Neural cell (in vitro differentiated cells): ENCODE measurements around the gene VAT1L. TPM values are rescaled to one million over a fixed set of nuclear protein-coding genes. Genes with fewer than 3 reads are reported as not detected.

Experiments used
- H2AFZ ChIP-seq: fragments of 200-600, 300-800 bp; sonication (generic), shearing (Covaris generic); 2 replicates; pipeline ENCODE4 v1.6.0; 2014; ENCODE audit warnings: low read depth, mild to moderate bottlenecking, antibody characterized with exemption, low read length, moderate library complexity
- H3F3A ChIP-seq: fragments of 200-600 bp; shearing (Covaris generic); 2 replicates; pipeline ENCODE4 v1.6.1; 2016; ENCODE audit warnings: mild to moderate bottlenecking, moderate library complexity, mixed read lengths, antibody characterized with exemption, low read length; ENCODE audit not compliant: insufficient read depth, poor library complexity, severe bottlenecking
- H3K27ac ChIP-seq: fragments of 200-600, 300-800 bp; sonication (generic), shearing (Covaris generic); 2 replicates; pipeline ENCODE4 v1.5.1; 2014; ENCODE audit warnings: mild to moderate bottlenecking, low read length, moderate library complexity
- H3K27me3 ChIP-seq: fragments of 300-800, 200-600 bp; sonication (generic), shearing (Covaris generic); 2 replicates; pipeline ENCODE4 v1.6.0; 2014; ENCODE audit warnings: mild to moderate bottlenecking, low read depth, low read length, moderate library complexity; ENCODE audit not compliant: insufficient read depth
- H3K36me3 ChIP-seq: fragments of 300-800, 200-600 bp; sonication (generic), shearing (Covaris generic); 2 replicates; pipeline ENCODE4 v1.5.1; 2014; ENCODE audit warnings: mild to moderate bottlenecking, antibody characterized with exemption, low read length, moderate library complexity; ENCODE audit not compliant: insufficient read depth
- H3K4me2 ChIP-seq: fragments of 300-800, 200-600 bp; sonication (generic), shearing (Covaris generic); 2 replicates; pipeline ENCODE4 v1.6.0; 2014; ENCODE audit warnings: mild to moderate bottlenecking, low read length
- H3K4me3 ChIP-seq: fragments of 300-800, 200-600 bp; sonication (generic), shearing (Covaris generic); 2 replicates; pipeline ENCODE4 v1.5.1; 2014; ENCODE audit warnings: mild to moderate bottlenecking, low read length, moderate library complexity
- H3K79me2 ChIP-seq: fragments of 200-600 bp; shearing (Covaris generic); replicated peaks from 2 replicates; pipeline ENCODE4 v1.6.0; 2014; ENCODE audit warnings: mild to moderate bottlenecking, low read length, moderate library complexity; ENCODE audit not compliant: insufficient read depth
- H3K9ac ChIP-seq: fragments of 300-800, 200-600 bp; sonication (generic), shearing (Covaris generic); 2 replicates; pipeline ENCODE4 v1.6.1; 2016; ENCODE audit warnings: mild to moderate bottlenecking, low read length, mixed read lengths
- H3K9me2 ChIP-seq: fragments of 200-600 bp; shearing (Covaris generic); 2 replicates; pipeline ENCODE4 v1.6.1; 2016; ENCODE audit warnings: mild to moderate bottlenecking, low read length, mixed read lengths; ENCODE audit not compliant: insufficient read depth
- H3K9me3 ChIP-seq: fragments of 200-600, 300-800 bp; sonication (generic), shearing (Covaris generic); 2 replicates; pipeline ENCODE4 v1.6.1; 2016; ENCODE audit warnings: mild to moderate bottlenecking, mixed run types, low read length, moderate library complexity, mixed read lengths
- H4K20me1 ChIP-seq: fragments of 200-600 bp; shearing (Covaris generic); 2 replicates; pipeline ENCODE4 v1.6.1; 2016; ENCODE audit warnings: mild to moderate bottlenecking, mixed run types; ENCODE audit not compliant: insufficient read depth
- EP300 ChIP-seq: fragments of 450-650 bp; conservative IDR thresholded peaks from 2 replicates; pipeline ENCODE4 v1.6.1; 2014; ENCODE audit warnings: antibody characterized with exemption, mild to moderate bottlenecking, moderate library complexity; ENCODE audit not compliant: poor library complexity, severe bottlenecking
- EZH2 ChIP-seq: fragments of 200-600, 300-800 bp; shearing (Covaris generic), sonication (generic); IDR thresholded peaks from 2 replicates; pipeline ENCODE4 v1.6.1; 2014; ENCODE audit warnings: antibody characterized with exemption, low read length, borderline replicate concordance, mild to moderate bottlenecking; ENCODE audit not compliant: insufficient read depth, poor library complexity, severe bottlenecking
- MXI1 ChIP-seq: fragments of 450-650 bp; conservative IDR thresholded peaks from 2 replicates; pipeline ENCODE4 v1.6.1; 2014; ENCODE audit warnings: antibody characterized with exemption, mild to moderate bottlenecking; ENCODE audit not compliant: poor library complexity, severe bottlenecking
- POLR2AphosphoS5 ChIP-seq: IDR thresholded peaks from 2 replicates; pipeline ENCODE4 v1.6.1; 2012
- RAD21 ChIP-seq: fragments of 450-650 bp; conservative IDR thresholded peaks from 2 replicates; pipeline ENCODE4 v1.6.1; 2014; ENCODE audit warnings: antibody characterized with exemption, mild to moderate bottlenecking, moderate library complexity
- REST ChIP-seq: IDR thresholded peaks from 2 replicates; pipeline ENCODE4 v1.6.1; 2012; ENCODE audit warnings: borderline replicate concordance
- SMC3 ChIP-seq: fragments of 450-650 bp; conservative IDR thresholded peaks from 2 replicates; pipeline ENCODE4 v1.6.1; 2014; ENCODE audit warnings: antibody characterized with exemption, mild to moderate bottlenecking, moderate library complexity; ENCODE audit not compliant: poor library complexity
- TAF1 ChIP-seq: IDR thresholded peaks from 2 replicates; pipeline ENCODE4 v1.6.1; 2012; ENCODE audit warnings: low read depth
- polyA plus RNA-seq: library from polyadenylated mRNA; depleted of rRNA; stranded (reverse); fragments of >200 nt; gene quantifications from 2 replicates; pipeline ENCODE4 v1.2.3, GENCODE V29; 2014
- TF ChIP-seq, protein P1 (sequence below): fragments of 450-650 bp; IDR thresholded peaks from 2 replicates; pipeline ENCODE4 v1.5.1; 2014; ENCODE audit warnings: antibody characterized with exemption, mild to moderate bottlenecking, moderate library complexity; ENCODE audit not compliant: poor library complexity, severe bottlenecking

The VAT1L gene
- polyA plus RNA-seq, 1 donor from 2014 or later, result 54.5 TPM

GRCh38 chr16:77863250-77863649 lies 74.9 kb downstream of the VAT1L start:
- Histone ChIP-seq H3K36me3 (no peaks in the 10 kb centered on the region), H3K9me2 (no peaks in the 10 kb centered on the region), H3K4me3 (no peak overlapping the region), H2AFZ (no peak overlapping the region), H3K9me3 (no peaks in the 10 kb centered on the region), H3K27me3 (no peaks in the 10 kb centered on the region), H4K20me1 (no peaks in the 10 kb centered on the region), H3K79me2 (no peaks in the 10 kb centered on the region), H3K27ac (no peak overlapping the region), H3F3A (no peaks in the 10 kb centered on the region), H3K4me2 (no peak overlapping the region), H3K9ac (no peak overlapping the region)
- TF ChIP-seq, protein P1, sequence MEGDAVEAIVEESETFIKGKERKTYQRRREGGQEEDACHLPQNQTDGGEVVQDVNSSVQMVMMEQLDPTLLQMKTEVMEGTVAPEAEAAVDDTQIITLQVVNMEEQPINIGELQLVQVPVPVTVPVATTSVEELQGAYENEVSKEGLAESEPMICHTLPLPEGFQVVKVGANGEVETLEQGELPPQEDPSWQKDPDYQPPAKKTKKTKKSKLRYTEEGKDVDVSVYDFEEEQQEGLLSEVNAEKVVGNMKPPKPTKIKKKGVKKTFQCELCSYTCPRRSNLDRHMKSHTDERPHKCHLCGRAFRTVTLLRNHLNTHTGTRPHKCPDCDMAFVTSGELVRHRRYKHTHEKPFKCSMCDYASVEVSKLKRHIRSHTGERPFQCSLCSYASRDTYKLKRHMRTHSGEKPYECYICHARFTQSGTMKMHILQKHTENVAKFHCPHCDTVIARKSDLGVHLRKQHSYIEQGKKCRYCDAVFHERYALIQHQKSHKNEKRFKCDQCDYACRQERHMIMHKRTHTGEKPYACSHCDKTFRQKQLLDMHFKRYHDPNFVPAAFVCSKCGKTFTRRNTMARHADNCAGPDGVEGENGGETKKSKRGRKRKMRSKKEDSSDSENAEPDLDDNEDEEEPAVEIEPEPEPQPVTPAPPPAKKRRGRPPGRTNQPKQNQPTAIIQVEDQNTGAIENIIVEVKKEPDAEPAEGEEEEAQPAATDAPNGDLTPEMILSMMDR, result no peak
- no peak for TF ChIP-seq MXI1
- no peak for TF ChIP-seq TAF1
- no peak for TF ChIP-seq EP300
- TF ChIP-seq EZH2, result no peak
- no peak for TF ChIP-seq REST
- TF ChIP-seq POLR2AphosphoS5, result no peak

- no peak overlapping the region for H3K9ac ChIP-seq
- H3K9me2 ChIP-seq, result no peaks in the 10 kb centered on the region
- H3K9me3 ChIP-seq, result no peaks in the 10 kb centered on the region
- no peaks in the 10 kb centered on the region for H3K79me2 ChIP-seq
- no peaks in the 10 kb centered on the region for H3F3A ChIP-seq
- H3K27me3 ChIP-seq, result no peaks in the 10 kb centered on the region
- H3K36me3 ChIP-seq, result no peaks in the 10 kb centered on the region
- H4K20me1 ChIP-seq, result no peaks in the 10 kb centered on the region
- H3K4me2 ChIP-seq, result no peak overlapping the region
- H3K4me3 ChIP-seq, result no peak overlapping the region
- no peak overlapping the region for H3K27ac ChIP-seq
- no peak overlapping the region for H2AFZ ChIP-seq
- TF ChIP-seq EP300 (no peak), MXI1 (no peak), POLR2AphosphoS5 (no peak), SMC3 (no peak), EZH2 (no peak), TAF1 (no peak), REST (no peak), RAD21 (no peak)
- TF ChIP-seq, protein P1, result no peak
Measured at GRCh38 chr16:77866752-77867151, 78.4 kb downstream of the VAT1L start.
